ENCODE results near the gene RPL18.
A peak's percentile ranks its signal among the peaks of the same experiment; 100 is the strongest.
"Not testable (repeated sequence)": the region's sequence is repeated elsewhere in the genome, so short reads cannot be mapped to it uniquely, and the experiment has no call there.

Gene RPL18

GRCh38 chr19:48596237-48596636 is 22.7 kb downstream of the RPL18 start:
- Histone ChIP-seq H3K27me3 (ENCODE audit: control insufficient read depth, insufficient read depth, low read length) (no peaks in the 10 kb centered on the region), H3K9ac (ENCODE audit: low read depth, low read length) (no peak overlapping the region), H3K36me3 (ENCODE audit: control insufficient read depth, insufficient read depth, low read length) (no peaks in the 10 kb centered on the region), H3K4me3 (ENCODE audit: low read depth, low read length) (no peak overlapping the region), H3K27ac (ENCODE audit: low read depth, low read length) (no peak overlapping the region), H3K9me3 (ENCODE audit: control insufficient read depth, insufficient read depth, low read length) (no peaks in the 10 kb centered on the region), H3K4me1 (ENCODE audit: control insufficient read depth, insufficient read depth, low read length) (no peaks in the 10 kb centered on the region)

- H3K27ac ChIP-seq (ENCODE audit: low read depth, low read length) = no peak overlapping the region
- no peaks in the 10 kb centered on the region for H3K9me3 ChIP-seq (ENCODE audit: control insufficient read depth, insufficient read depth, low read length)
- H3K36me3 ChIP-seq (ENCODE audit: control insufficient read depth, insufficient read depth, low read length) = no peaks in the 10 kb centered on the region
- no peak overlapping the region for H3K4me3 ChIP-seq (ENCODE audit: low read depth, low read length)
- no peak overlapping the region for H3K9ac ChIP-seq (ENCODE audit: low read depth, low read length)
- H3K4me1 ChIP-seq (ENCODE audit: control insufficient read depth, insufficient read depth, low read length) = no peaks in the 10 kb centered on the region
- no peaks in the 10 kb centered on the region for H3K27me3 ChIP-seq (ENCODE audit: control insufficient read depth, insufficient read depth, low read length)
Observed at GRCh38 chr19:48595833-48596232, 23.1 kb downstream of the RPL18 start.

DNA sequence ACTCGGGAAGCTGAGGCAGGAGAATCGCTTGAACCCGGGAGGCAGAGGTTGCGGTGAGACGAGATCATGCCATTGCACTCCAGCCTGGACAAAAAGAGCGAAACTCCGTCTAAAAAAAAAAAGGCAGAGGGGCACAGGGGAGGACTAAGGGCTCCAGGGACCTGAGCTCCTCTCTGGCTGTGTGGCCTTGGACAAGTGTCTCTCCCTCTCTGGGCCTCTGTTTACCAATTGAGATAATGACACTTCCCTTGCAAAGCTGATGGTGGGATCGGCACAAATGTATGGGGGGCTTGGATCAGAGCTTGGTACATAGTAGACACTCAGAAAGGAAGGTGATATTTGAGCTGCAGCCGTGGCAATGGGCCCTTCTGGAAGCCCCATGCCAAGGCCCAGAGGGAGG is 23.8 kb downstream of the RPL18 start:
- H3K27ac ChIP-seq (ENCODE audit: low read depth, low read length) = no peak overlapping the region
- H3K27me3 ChIP-seq (ENCODE audit: control insufficient read depth, insufficient read depth, low read length) = no peaks in the 10 kb centered on the region
- H3K4me3 ChIP-seq (ENCODE audit: low read depth, low read length) = no peak overlapping the region
- no peaks in the 10 kb centered on the region for H3K9me3 ChIP-seq (ENCODE audit: control insufficient read depth, insufficient read depth, low read length)
- H3K36me3 ChIP-seq (ENCODE audit: control insufficient read depth, insufficient read depth, low read length) = no peaks in the 10 kb centered on the region
- no peaks in the 10 kb centered on the region for H3K4me1 ChIP-seq (ENCODE audit: control insufficient read depth, insufficient read depth, low read length)
- no peak overlapping the region for H3K9ac ChIP-seq (ENCODE audit: low read depth, low read length)

- H3K9me3 ChIP-seq (ENCODE audit: control insufficient read depth, insufficient read depth, low read length) = no peaks in the 10 kb centered on the region
- H3K4me1 ChIP-seq (ENCODE audit: control insufficient read depth, insufficient read depth, low read length) = no peaks in the 10 kb centered on the region
- no peaks in the 10 kb centered on the region for H3K36me3 ChIP-seq (ENCODE audit: control insufficient read depth, insufficient read depth, low read length)
- H3K4me3 ChIP-seq (ENCODE audit: low read depth, low read length) = no peak overlapping the region
- no peak overlapping the region for H3K9ac ChIP-seq (ENCODE audit: low read depth, low read length)
- no peak overlapping the region for H3K27ac ChIP-seq (ENCODE audit: low read depth, low read length)
- H3K27me3 ChIP-seq (ENCODE audit: control insufficient read depth, insufficient read depth, low read length) = no peaks in the 10 kb centered on the region
Observed at GRCh38 chr19:48591021-48591420, 28.0 kb downstream of the RPL18 start.

GRCh38 chr19:48588670-48589401 is 30.1 kb downstream of the RPL18 start:
- H3K9ac ChIP-seq (ENCODE audit: low read depth, low read length) = no peak overlapping the region
- H3K4me3 ChIP-seq (ENCODE audit: low read depth, low read length) = peak overlapping the region; percentile 60
- no peaks in the 10 kb centered on the region; the same call in 1 of the 2 replicates for H3K4me1 ChIP-seq (ENCODE audit: control insufficient read depth, insufficient read depth, low read length)
- no peak overlapping the region for H3K27ac ChIP-seq (ENCODE audit: low read depth, low read length)
- H3K27me3 ChIP-seq (ENCODE audit: control insufficient read depth, insufficient read depth, low read length) = no peaks in the 10 kb centered on the region
- no peaks in the 10 kb centered on the region for H3K9me3 ChIP-seq (ENCODE audit: control insufficient read depth, insufficient read depth, low read length)
- H3K36me3 ChIP-seq (ENCODE audit: control insufficient read depth, insufficient read depth, low read length) = no peaks in the 10 kb centered on the region

- H3K4me1 ChIP-seq (ENCODE audit: control insufficient read depth, insufficient read depth, low read length) = no peaks in the 10 kb centered on the region; the same call in 1 of the 2 replicates
Observed at GRCh38 chr19:48587387-48587786, 31.6 kb downstream of the RPL18 start.

DNA sequence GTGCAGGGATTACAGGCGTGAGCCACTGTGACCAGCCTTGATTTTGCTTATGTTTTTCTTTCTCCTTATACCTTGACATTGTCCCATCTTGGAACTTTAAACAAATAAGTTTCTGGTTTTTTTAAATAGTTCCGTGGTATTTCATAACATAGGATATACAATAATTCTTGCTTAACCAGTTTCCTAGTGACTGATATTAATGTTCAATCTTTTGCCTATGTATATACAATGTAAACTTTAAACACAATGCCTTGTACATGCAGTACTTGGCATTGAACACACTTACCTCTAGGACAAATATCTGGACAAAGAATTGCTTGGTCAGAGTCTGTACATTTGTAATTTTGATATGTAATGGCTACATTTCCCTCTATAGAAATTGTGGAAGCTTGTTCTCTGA is 36.8 kb downstream of the RPL18 start:
- Histone ChIP-seq H3K4me3 (ENCODE audit: low read depth, low read length) (no peak overlapping the region), H3K27ac (ENCODE audit: low read depth, low read length) (no peak overlapping the region), H3K9me3 (ENCODE audit: control insufficient read depth, insufficient read depth, low read length) (no peaks in the 10 kb centered on the region), H3K27me3 (ENCODE audit: control insufficient read depth, insufficient read depth, low read length) (no peaks in the 10 kb centered on the region), H3K9ac (ENCODE audit: low read depth, low read length) (no peak overlapping the region), H3K36me3 (ENCODE audit: control insufficient read depth, insufficient read depth, low read length) (no peaks in the 10 kb centered on the region), H3K4me1 (ENCODE audit: control insufficient read depth, insufficient read depth, low read length) (no peaks in the 10 kb centered on the region; the same call in 1 of the 2 replicates)

More at GRCh38 chr19:48587387-48587786, 31.6 kb downstream of the RPL18 start:
- no peaks in the 10 kb centered on the region for H3K36me3 ChIP-seq (ENCODE audit: control insufficient read depth, insufficient read depth, low read length)
- H3K4me3 ChIP-seq (ENCODE audit: low read depth, low read length) = no peak overlapping the region
- no peaks in the 10 kb centered on the region for H3K27me3 ChIP-seq (ENCODE audit: control insufficient read depth, insufficient read depth, low read length)
- no peak overlapping the region for H3K27ac ChIP-seq (ENCODE audit: low read depth, low read length)
- no peak overlapping the region for H3K9ac ChIP-seq (ENCODE audit: low read depth, low read length)
- no peaks in the 10 kb centered on the region for H3K9me3 ChIP-seq (ENCODE audit: control insufficient read depth, insufficient read depth, low read length)

DNA sequence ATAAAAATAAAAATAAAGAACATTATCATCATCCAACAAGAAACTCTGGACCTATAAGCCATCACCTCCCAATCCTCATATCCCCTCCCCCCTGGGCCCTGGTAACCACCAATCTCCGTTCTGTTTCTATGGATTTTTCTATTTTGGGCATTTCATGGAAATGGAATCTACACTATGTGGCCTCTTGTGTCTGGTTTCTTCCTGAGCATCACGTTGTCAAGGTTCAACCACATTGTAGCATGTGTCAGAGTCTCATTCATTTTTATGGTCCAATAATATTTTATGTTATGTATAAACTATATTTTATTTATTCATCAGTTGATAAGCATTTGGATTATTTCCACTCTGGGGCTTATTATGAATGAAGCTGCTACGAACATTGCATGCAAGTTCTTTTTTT is 40.1 kb downstream of the RPL18 start:
- Histone ChIP-seq H3K36me3 (ENCODE audit: control insufficient read depth, insufficient read depth, low read length) (no peaks in the 10 kb centered on the region), H3K9ac (ENCODE audit: low read depth, low read length) (no peak overlapping the region), H3K9me3 (ENCODE audit: control insufficient read depth, insufficient read depth, low read length) (no peaks in the 10 kb centered on the region), H3K27me3 (ENCODE audit: control insufficient read depth, insufficient read depth, low read length) (no peaks in the 10 kb centered on the region), H3K4me1 (ENCODE audit: control insufficient read depth, insufficient read depth, low read length) (no peaks in the 10 kb centered on the region; the same call in 1 of the 2 replicates), H3K27ac (ENCODE audit: low read depth, low read length) (no peak overlapping the region), H3K4me3 (ENCODE audit: low read depth, low read length) (no peak overlapping the region)

DNA sequence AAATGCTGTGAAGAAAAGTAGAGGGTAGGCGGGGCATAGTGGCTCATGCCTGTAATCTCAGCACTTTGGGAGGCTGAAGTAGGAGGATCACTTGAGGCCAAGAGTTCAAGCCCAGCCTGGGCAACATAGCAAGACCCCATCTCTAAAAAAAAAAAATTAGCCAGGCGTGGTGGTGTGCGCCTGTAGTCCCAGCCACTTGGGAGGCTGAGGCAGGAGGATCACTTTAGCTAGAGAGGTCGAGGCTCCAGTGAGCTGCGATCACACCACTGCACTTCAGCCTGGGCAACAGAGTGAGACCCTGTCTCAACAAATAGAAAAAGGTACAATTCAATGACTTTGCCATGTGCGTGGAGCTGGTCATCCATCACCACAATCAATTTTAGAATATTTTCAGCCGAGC is 41.1 kb downstream of the RPL18 start:
- not testable (repeated sequence) for H3K4me3 ChIP-seq (ENCODE audit: low read depth, low read length); H3K9ac ChIP-seq (ENCODE audit: low read depth, low read length); H3K27me3 ChIP-seq (ENCODE audit: control insufficient read depth, insufficient read depth, low read length); H3K4me1 ChIP-seq (ENCODE audit: control insufficient read depth, insufficient read depth, low read length); H3K9me3 ChIP-seq (ENCODE audit: control insufficient read depth, insufficient read depth, low read length); H3K36me3 ChIP-seq (ENCODE audit: control insufficient read depth, insufficient read depth, low read length); H3K27ac ChIP-seq (ENCODE audit: low read depth, low read length)

GRCh38 chr19:48575931-48576622 is 42.9 kb downstream of the RPL18 start:
- H3K27ac ChIP-seq (ENCODE audit: low read depth, low read length) = no peak overlapping the region
- H3K4me3 ChIP-seq (ENCODE audit: low read depth, low read length) = no peak overlapping the region
- no peak overlapping the region for H3K9ac ChIP-seq (ENCODE audit: low read depth, low read length)
- H3K4me1 ChIP-seq (ENCODE audit: control insufficient read depth, insufficient read depth, low read length) = 0 out of 2 replicates have a peak, but pooled peaks cover 7% of the 10 kb centered on the region
- no peaks in the 10 kb centered on the region for H3K27me3 ChIP-seq (ENCODE audit: control insufficient read depth, insufficient read depth, low read length)
- H3K9me3 ChIP-seq (ENCODE audit: control insufficient read depth, insufficient read depth, low read length) = no peaks in the 10 kb centered on the region
- H3K36me3 ChIP-seq (ENCODE audit: control insufficient read depth, insufficient read depth, low read length) = no peaks in the 10 kb centered on the region

- Histone ChIP-seq H3K27me3 (ENCODE audit: control insufficient read depth, insufficient read depth, low read length) (no peaks in the 10 kb centered on the region), H3K36me3 (ENCODE audit: control insufficient read depth, insufficient read depth, low read length) (no peaks in the 10 kb centered on the region), H3K4me3 (ENCODE audit: low read depth, low read length) (no peak overlapping the region), H3K4me1 (ENCODE audit: control insufficient read depth, insufficient read depth, low read length) (peaks cover 14% of the 10 kb centered on the region), H3K9ac (ENCODE audit: low read depth, low read length) (no peak overlapping the region), H3K9me3 (ENCODE audit: control insufficient read depth, insufficient read depth, low read length) (no peaks in the 10 kb centered on the region), H3K27ac (ENCODE audit: low read depth, low read length) (peak overlapping the region; percentile 3)
Observed at GRCh38 chr19:48573163-48573505, 45.8 kb downstream of the RPL18 start.
